HepG2 (cell line): Measurements from ENCODE around the gene EPHA4. TPM values are rescaled to one million over a fixed set of nuclear protein-coding genes. Genes with fewer than 3 reads are reported as not detected.

Source experiments
- ATAC-seq: fragments of 200-7000 bp; cut with Tn5 transposase; 3 replicates; pipeline ENCODE4 v1.9.1; 2020; ENCODE audit warnings: mild to moderate bottlenecking, moderate library complexity
- BruUV-seq: library from RNA; stranded (reverse); fragments of 400-500 nt; replicated peaks from 2 replicates; lab custom pipeline; 2021; lab: Mats Ljungman, UMichigan
- CTCF ChIA-PET: fragments of 300-600 bp; formaldehyde crosslinking; extraction: SDS; loops from one replicate; lab custom pipeline; 2021; ENCODE audit warnings: low total read pairs, inconsistent platforms, low intra/inter-chr PET ratio; lab: Yijun Ruan, JAX
- POLR2A ChIA-PET: fragments of 350-600 bp; sonication (Branson Sonifier 250); formaldehyde crosslinking; loops from one replicate; lab custom pipeline; 2020; ENCODE audit warnings: antibody characterized with exemption, inconsistent platforms; lab: Yijun Ruan, JAX
- DNase-seq: peaks from one replicate; pipeline ENCODE4 v3.0.0-alpha.2; 2015; ENCODE audit warnings: low spot score
- FAIRE-seq: peaks from 3 replicates; lab custom pipeline; 2011; peaks lifted over from hg19 to GRCh38; lab: Jason Lieb, UNC
- H2AFZ ChIP-seq: one replicate; pipeline ENCODE4 v1.6.1; 2011; ENCODE audit warnings: low read length, inconsistent platforms
- H3K27ac ChIP-seq: fragments of 300-600 bp; 3 replicates; pipeline ENCODE4 v1.8.0; 2011; ENCODE audit warnings: mixed run types, mild to moderate bottlenecking, mixed read lengths, low read length, inconsistent platforms; ENCODE audit not compliant: insufficient read depth; ENCODE audit errors: extremely low read length
- H3K27me3 ChIP-seq, 2 experiments: fragments of 200-600 bp in 1 of 2; 2 replicates in 1 of 2; 3 replicates in 1 of 2; pipeline versions ENCODE4 v1.6.0 to v1.8.0; 2011; ENCODE audit warnings: low read length in 2 of 2, mild to moderate bottlenecking in 2 of 2, moderate library complexity in 2 of 2, inconsistent platforms in 1 of 2; ENCODE audit not compliant: insufficient read depth in 2 of 2, control insufficient read depth in 1 of 2
- H3K36me3 ChIP-seq, 2 experiments: fragments of 200-600 bp in 1 of 2; replicated peaks in 1 of 2; 2 replicates in 1 of 2; 3 replicates in 1 of 2; pipeline versions ENCODE4 v1.5.1 to v1.8.0; 2011; ENCODE audit warnings: low read length in 2 of 2, inconsistent platforms in 1 of 2; ENCODE audit not compliant: insufficient read depth in 2 of 2, control insufficient read depth in 1 of 2
- H3K4me1 ChIP-seq: 2 replicates; pipeline ENCODE4 v1.5.1; 2012; ENCODE audit warnings: low read length, inconsistent platforms; ENCODE audit not compliant: insufficient read depth
- H3K4me2 ChIP-seq: 2 replicates; pipeline ENCODE4 v1.6.0; 2011; ENCODE audit warnings: low read depth, low read length, inconsistent platforms
- H3K4me3 ChIP-seq, 3 experiments: fragments of 200-600 bp in 1 of 3; sonication (generic), shearing (Covaris generic) in 1 of 3; replicated peaks in 1 of 3; 2 replicates each; pipeline ENCODE4 v1.5.1; 2011 to 2016; ENCODE audit warnings: low read length in 3 of 3, inconsistent platforms in 2 of 3, low read depth in 2 of 3, mild to moderate bottlenecking in 2 of 3, control low read depth in 1 of 3, mixed read lengths in 1 of 3; ENCODE audit not compliant: insufficient read depth in 1 of 3
- H3K79me2 ChIP-seq: one replicate; pipeline ENCODE4 v1.6.1; 2011; ENCODE audit warnings: low read length, inconsistent platforms; ENCODE audit not compliant: insufficient read depth
- H3K9ac ChIP-seq: 2 replicates; pipeline ENCODE4 v1.6.0; 2011; ENCODE audit warnings: mild to moderate bottlenecking, low read depth, low read length, inconsistent platforms; ENCODE audit not compliant: insufficient read depth
- H3K9me3 ChIP-seq: 2 replicates; pipeline ENCODE4 v1.5.1; 2012; ENCODE audit warnings: mild to moderate bottlenecking, low read length
- H4K20me1 ChIP-seq: 2 replicates; pipeline ENCODE4 v1.6.0; 2011; ENCODE audit warnings: inconsistent platforms, mild to moderate bottlenecking, low read length, moderate library complexity; ENCODE audit not compliant: insufficient read depth
- CEBPZ ChIP-seq: IDR thresholded peaks from 2 replicates; pipeline ENCODE4 v1.6.1; 2012; ENCODE audit warnings: low read length, improper control_type of control experiment
- MEF2D ChIP-seq: sonication (generic); formaldehyde crosslinking; IDR thresholded peaks from 2 replicates; pipeline ENCODE4 v1.5.1; 2020; ENCODE audit warnings: mild to moderate bottlenecking, missing genetic modification reagents
- NCOR1 ChIP-seq: fragments of 200-600 bp; sonication (generic); IDR thresholded peaks from 2 replicates; pipeline ENCODE4 v1.7.0; 2017; ENCODE audit warnings: antibody characterized with exemption, low read length, borderline replicate concordance
- NONO ChIP-seq, 2 experiments: fragments of 450-650 bp in 1 of 2; sonication (generic) in 1 of 2; formaldehyde crosslinking in 1 of 2; IDR thresholded peaks in 1 of 2; conservative IDR thresholded peaks in 1 of 2; 2 replicates each; pipeline versions ENCODE4 v1.6.1 to v1.8.0; 2017 to 2022; ENCODE audit warnings: mild to moderate bottlenecking in 1 of 2, missing genetic modification reagents in 1 of 2, moderate library complexity in 1 of 2
- RBFOX2 ChIP-seq: fragments of 200-400 bp; formaldehyde crosslinking; IDR thresholded peaks from 2 replicates; pipeline ENCODE4 v1.6.1; 2017; ENCODE audit warnings: low read depth, mild to moderate bottlenecking, low read length
- TERF1 ChIP-seq: sonication (generic); formaldehyde crosslinking; IDR thresholded peaks from 2 replicates; pipeline ENCODE4 v1.8.0; 2022; ENCODE audit warnings: mild to moderate bottlenecking, missing genetic modification reagents, moderate library complexity
- ZHX2 ChIP-seq, 2 experiments: sonication (generic) in 1 of 2; formaldehyde crosslinking in 1 of 2; IDR thresholded peaks; 2 replicates each; pipeline versions ENCODE4 v1.6.1 to v1.9.0; 2014 to 2022; ENCODE audit warnings: antibody characterized with exemption in 1 of 2, borderline replicate concordance in 1 of 2, inconsistent platforms in 1 of 2, low read depth in 1 of 2, missing genetic modification reagents in 1 of 2
- ZMYM2 ChIP-seq: sonication (generic); formaldehyde crosslinking; IDR thresholded peaks from 2 replicates; pipeline ENCODE4 v1.8.0; 2022; ENCODE audit warnings: mild to moderate bottlenecking, missing genetic modification reagents
- ZNF143 ChIP-seq: sonication (generic); formaldehyde crosslinking; IDR thresholded peaks from 2 replicates; pipeline ENCODE4 v1.4.0; 2020; ENCODE audit warnings: missing genetic modification reagents
- ZNF263 ChIP-seq: sonication (generic); formaldehyde crosslinking; IDR thresholded peaks from 2 replicates; pipeline ENCODE4 v1.4.0; 2020; ENCODE audit warnings: missing genetic modification reagents
- ZNF296 ChIP-seq: sonication (generic); formaldehyde crosslinking; conservative IDR thresholded peaks from 2 replicates; pipeline ENCODE4 v1.5.0; 2020; ENCODE audit warnings: mild to moderate bottlenecking, missing genetic modification reagents
- ZNF772 ChIP-seq: sonication (generic); formaldehyde crosslinking; IDR thresholded peaks from 2 replicates; pipeline ENCODE4 v1.5.0; 2020; ENCODE audit warnings: mild to moderate bottlenecking, missing genetic modification reagents
- WGBS: methylation state at CpG from one replicate; pipeline ENCODE4 v1.1.6; 2017; ENCODE audit warnings: low lambda C conversion rate; 5-methylcytosine and 5-hydroxymethylcytosine counted together
- in situ Hi-C: cut with HindIII; loops from 2 replicates; pipeline ENCODE4 v1.10.0; 2017; ENCODE audit warnings: low pct_unique_long_range_greater_than_20kb; ENCODE audit not compliant: extremely low pct_ligation_motif_present
- intact Hi-C: fragments of 100-400 bp; cut with micrococcal nuclease; formaldehyde crosslinking; loops from one replicate; pipeline ENCODE4 v1.10.0; 2022; ENCODE audit not compliant: unreplicated experiment
- polyA plus RNA-seq, 8 experiments: library from polyadenylated mRNA; depleted of rRNA in 3 of 8; stranded (reverse) in 7 of 8; unstranded in 1 of 8; fragments of >200 nt; fragmentation: Illumina TruSeq in 4 of 8; extraction: Trizol in 4 of 8; gene quantifications; 2 replicates each; pipeline versions ENCODE4 v1.2.1 to v1.2.3, GENCODE V29; 2011 to 2016; ENCODE audit warnings: low read depth in 4 of 8, missing spikeins in 1 of 8, mixed read lengths in 1 of 8; ENCODE audit not compliant: insufficient read depth in 1 of 8
- total RNA-seq, 5 experiments: library from RNA; depleted of rRNA; stranded (reverse); fragments of >200 nt; fragmentation: Illumina TruSeq; extraction: Trizol; gene quantifications; 2 replicates each; pipeline ENCODE4 v1.2.3, GENCODE V29; 2016; ENCODE audit warnings: low read depth in 1 of 5

The EPHA4 gene
- total and polyA plus RNA-seq, 2 of the 13 experiments (the other 11 are each of a cell fraction or from before 2014, with no cell fraction given): not detected

DNA sequence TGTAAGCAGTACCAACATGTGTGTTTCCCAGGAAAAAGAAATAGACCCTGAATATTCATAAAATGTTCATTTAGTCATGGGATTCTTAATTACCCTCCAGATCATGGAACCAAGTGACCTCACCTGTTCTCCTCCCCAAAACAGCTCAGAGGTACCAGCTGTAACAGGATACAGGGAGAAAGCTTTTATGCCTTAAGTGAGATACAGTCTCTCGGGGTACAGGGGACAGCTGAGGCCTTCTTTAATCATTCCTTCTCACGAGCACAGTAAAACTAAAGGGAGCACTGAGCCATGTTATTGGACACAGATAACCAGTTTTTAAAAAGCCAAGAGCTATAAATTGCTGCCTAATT, 16.6 kb downstream of the EPHA4 start:
- Histone ChIP-seq H3K4me1 (no peaks in the 10 kb centered on the region), H3K9ac (no peak overlapping the region), H3K4me2 (no peak overlapping the region), H3K36me3 (no peaks in the 10 kb centered on the region), H3K4me3 (no peak overlapping the region), H2AFZ (no peak overlapping the region), H3K27ac (no peak overlapping the region), H4K20me1 (no peaks in the 10 kb centered on the region), H3K79me2 (no peaks in the 10 kb centered on the region), H3K27me3 (no peaks in the 10 kb centered on the region), H3K9me3 (no peaks in the 10 kb centered on the region)
- intact Hi-C loops (no loop called here), in situ Hi-C loops (loop anchor here (25.0 kb wide), 1 partner anchor 1393 kb away; no protein-coding TSS in a partner anchor)
- ATAC-seq (no peak), FAIRE-seq (no peak), DNase-seq (no peak)
- TF ChIP-seq ZNF772 (CRISPR knock-in tag) (no peak), CEBPZ (no peak), ZNF263 (CRISPR knock-in tag) (no peak), ZNF296 (CRISPR knock-in tag) (no peak), ZHX2 (IDR thresholded peaks at IDR 0.05; ENCODE audit: low read depth) (no peak), ZHX2 (CRISPR knock-in tag; IDR thresholded peaks at IDR 0.05; ENCODE audit: borderline replicate concordance) (no peak), ZMYM2 (CRISPR knock-in tag) (no peak), MEF2D (no peak), NONO (IDR thresholded peaks at IDR 0.05) (no peak), NONO (CRISPR knock-in tag; conservative IDR thresholded peaks at IDR 0.05) (no peak), RBFOX2 (no peak), NCOR1 (no peak), TERF1 (CRISPR knock-in tag) (no peak), ZNF143 (CRISPR knock-in tag) (no peak)
- BruUV-seq: no TSS peak
- ChIA-PET POLR2A (no interaction called here), CTCF (no interaction called here)
- 0% methylated on average over 2 of the region's 2 CpGs for WGBS
